Kidney epithelial cell (primary cell): ENCODE data around the gene CAMK2D. TPM values are rescaled to one million over a fixed set of nuclear protein-coding genes. Genes with fewer than 3 reads are reported as not detected.
A peak's percentile ranks its signal among the peaks of the same experiment; 100 is the strongest.

ENCODE experiments used
- DNase-seq: peaks from one replicate; pipeline ENCODE4 v3.0.0-alpha.2; 2010; ENCODE audit warnings: low read depth
- H3K27me3 ChIP-seq: 2 replicates; pipeline ENCODE4 v1.6.0; 2011; ENCODE audit warnings: low read length; ENCODE audit not compliant: control insufficient read depth, insufficient read depth
- H3K36me3 ChIP-seq: 2 replicates; pipeline ENCODE4 v1.5.1; 2011; ENCODE audit warnings: low read length; ENCODE audit not compliant: control insufficient read depth, insufficient read depth
- H3K4me3 ChIP-seq: 2 replicates; pipeline ENCODE4 v1.5.1; 2011; ENCODE audit warnings: low read depth, mild to moderate bottlenecking, control low read depth, low read length
- CTCF ChIP-seq: IDR thresholded peaks from 2 replicates; pipeline ENCODE4 v1.5.1; 2011; ENCODE audit warnings: mild to moderate bottlenecking, moderate library complexity, low read length, control low read depth, inconsistent platforms; ENCODE audit not compliant: insufficient read depth, poor library complexity, severe bottlenecking
- total RNA-seq: library from RNA; depleted of rRNA; stranded (reverse); fragments of >200 nt; gene quantifications from 2 replicates; pipeline ENCODE4 v1.2.3, GENCODE V29; 2015

The CAMK2D gene
- total RNA-seq, 1 donor from 2014 or later: 36.2 TPM

GRCh38 chr4:113423631-113424030 is 337.9 kb downstream of the CAMK2D start:
- no peak for TF ChIP-seq CTCF
- Histone ChIP-seq H3K36me3 (no peaks in the 10 kb centered on the region), H3K27me3 (no peaks in the 10 kb centered on the region), H3K4me3 (no peak overlapping the region)
- no peak for DNase-seq

GRCh38 chr4:113420938-113421337 is 340.6 kb downstream of the CAMK2D start:
- H3K4me3 ChIP-seq: no peak overlapping the region
- no peaks in the 10 kb centered on the region for H3K36me3 ChIP-seq
- TF ChIP-seq CTCF: no peak
- DNase-seq: no peak
- H3K27me3 ChIP-seq: no peaks in the 10 kb centered on the region

GRCh38 chr4:113419631-113420030 is 341.9 kb downstream of the CAMK2D start:
- H3K4me3 ChIP-seq: no peak overlapping the region
- no peaks in the 10 kb centered on the region for H3K27me3 ChIP-seq
- no peak for TF ChIP-seq CTCF
- no peaks in the 10 kb centered on the region for H3K36me3 ChIP-seq
- no peak for DNase-seq

GRCh38 chr4:113411496-113411938 is 350.0 kb downstream of the CAMK2D start:
- DNase-seq: peak; percentile 56
- no peaks in the 10 kb centered on the region for H3K36me3 ChIP-seq
- no peaks in the 10 kb centered on the region for H3K27me3 ChIP-seq
- TF ChIP-seq CTCF: no peak
- H3K4me3 ChIP-seq: no peak overlapping the region

- TF ChIP-seq CTCF: no peak
- no peaks in the 10 kb centered on the region for H3K27me3 ChIP-seq
- no peak overlapping the region for H3K4me3 ChIP-seq
- H3K36me3 ChIP-seq: no peaks in the 10 kb centered on the region
- no peak for DNase-seq
Observed at GRCh38 chr4:113410686-113411085, 350.9 kb downstream of the CAMK2D start.

GRCh38 chr4:113409181-113409580 is 352.4 kb downstream of the CAMK2D start:
- TF ChIP-seq CTCF: no peak
- no peaks in the 10 kb centered on the region for H3K36me3 ChIP-seq
- H3K27me3 ChIP-seq: no peaks in the 10 kb centered on the region
- H3K4me3 ChIP-seq: no peak overlapping the region
- no peak for DNase-seq
